ENCODE data around the gene FOXJ1.

FOXJ1 gene

DNA sequence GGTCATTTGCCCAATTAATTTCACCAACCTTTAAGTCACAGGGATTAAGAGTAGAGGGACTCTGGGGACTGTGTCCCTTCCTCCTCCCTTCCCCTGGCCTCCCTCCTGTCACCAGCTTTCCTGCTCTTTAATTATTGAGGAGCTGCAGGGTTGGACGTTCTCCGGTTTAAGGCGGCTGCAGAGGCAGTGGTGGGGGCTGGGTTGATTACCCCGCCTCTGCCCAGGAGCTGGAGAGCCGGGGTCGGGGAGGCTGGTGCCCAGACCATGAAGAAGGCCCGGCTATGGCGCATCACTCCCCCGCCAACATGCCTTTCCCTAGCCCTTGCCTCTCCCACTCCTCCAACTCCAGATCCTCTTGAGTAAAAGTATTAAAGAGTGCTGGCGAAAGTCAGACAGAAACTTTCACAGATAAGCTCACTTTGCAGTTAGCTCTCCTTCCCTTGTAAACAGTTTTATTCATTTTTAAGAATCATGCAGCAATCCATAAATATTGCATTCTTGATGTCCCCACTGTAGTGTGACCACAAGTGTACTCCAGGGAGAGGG is 1.1 kb upstream of the FOXJ1 start:
- H3K4me3 ChIP-seq (ENCODE audit: control insufficient read depth, low read depth, low read length): no peak overlapping the region
- TF ChIP-seq, protein P1, sequence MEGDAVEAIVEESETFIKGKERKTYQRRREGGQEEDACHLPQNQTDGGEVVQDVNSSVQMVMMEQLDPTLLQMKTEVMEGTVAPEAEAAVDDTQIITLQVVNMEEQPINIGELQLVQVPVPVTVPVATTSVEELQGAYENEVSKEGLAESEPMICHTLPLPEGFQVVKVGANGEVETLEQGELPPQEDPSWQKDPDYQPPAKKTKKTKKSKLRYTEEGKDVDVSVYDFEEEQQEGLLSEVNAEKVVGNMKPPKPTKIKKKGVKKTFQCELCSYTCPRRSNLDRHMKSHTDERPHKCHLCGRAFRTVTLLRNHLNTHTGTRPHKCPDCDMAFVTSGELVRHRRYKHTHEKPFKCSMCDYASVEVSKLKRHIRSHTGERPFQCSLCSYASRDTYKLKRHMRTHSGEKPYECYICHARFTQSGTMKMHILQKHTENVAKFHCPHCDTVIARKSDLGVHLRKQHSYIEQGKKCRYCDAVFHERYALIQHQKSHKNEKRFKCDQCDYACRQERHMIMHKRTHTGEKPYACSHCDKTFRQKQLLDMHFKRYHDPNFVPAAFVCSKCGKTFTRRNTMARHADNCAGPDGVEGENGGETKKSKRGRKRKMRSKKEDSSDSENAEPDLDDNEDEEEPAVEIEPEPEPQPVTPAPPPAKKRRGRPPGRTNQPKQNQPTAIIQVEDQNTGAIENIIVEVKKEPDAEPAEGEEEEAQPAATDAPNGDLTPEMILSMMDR (conservative IDR thresholded peaks at IDR 0.05; ENCODE audit: control insufficient read depth, insufficient read depth, low read depth, low read length): no peak
- DNase-seq (ENCODE audit: low read depth): no peak

- DNase-seq (ENCODE audit: low read depth): no peak
- no peak overlapping the region for H3K4me3 ChIP-seq (ENCODE audit: control insufficient read depth, low read depth, low read length)
Observed at GRCh38 chr17:76140661-76141211, 309 bp downstream of the FOXJ1 start.

GRCh38 chr17:76139801-76140660 is 1.0 kb downstream of the FOXJ1 start:
- H3K4me3 ChIP-seq (ENCODE audit: control insufficient read depth, low read depth, low read length): no peak overlapping the region
- peak; percentile 7 for DNase-seq (ENCODE audit: low read depth)
- TF ChIP-seq, protein P1 (conservative IDR thresholded peaks at IDR 0.05; ENCODE audit: control insufficient read depth, insufficient read depth, low read depth, low read length): no peak

More at GRCh38 chr17:76140661-76141211, 309 bp downstream of the FOXJ1 start:
- TF ChIP-seq, protein P1 (conservative IDR thresholded peaks at IDR 0.05; ENCODE audit: control insufficient read depth, insufficient read depth, low read depth, low read length): no peak

- DNase-seq (ENCODE audit: low read depth): no peak
- H3K4me3 ChIP-seq (ENCODE audit: control insufficient read depth, low read depth, low read length): no peak overlapping the region
- TF ChIP-seq, protein P1 (conservative IDR thresholded peaks at IDR 0.05; ENCODE audit: control insufficient read depth, insufficient read depth, low read depth, low read length): no peak
Observed at GRCh38 chr17:76138896-76139752, 1.9 kb downstream of the FOXJ1 start.

DNA sequence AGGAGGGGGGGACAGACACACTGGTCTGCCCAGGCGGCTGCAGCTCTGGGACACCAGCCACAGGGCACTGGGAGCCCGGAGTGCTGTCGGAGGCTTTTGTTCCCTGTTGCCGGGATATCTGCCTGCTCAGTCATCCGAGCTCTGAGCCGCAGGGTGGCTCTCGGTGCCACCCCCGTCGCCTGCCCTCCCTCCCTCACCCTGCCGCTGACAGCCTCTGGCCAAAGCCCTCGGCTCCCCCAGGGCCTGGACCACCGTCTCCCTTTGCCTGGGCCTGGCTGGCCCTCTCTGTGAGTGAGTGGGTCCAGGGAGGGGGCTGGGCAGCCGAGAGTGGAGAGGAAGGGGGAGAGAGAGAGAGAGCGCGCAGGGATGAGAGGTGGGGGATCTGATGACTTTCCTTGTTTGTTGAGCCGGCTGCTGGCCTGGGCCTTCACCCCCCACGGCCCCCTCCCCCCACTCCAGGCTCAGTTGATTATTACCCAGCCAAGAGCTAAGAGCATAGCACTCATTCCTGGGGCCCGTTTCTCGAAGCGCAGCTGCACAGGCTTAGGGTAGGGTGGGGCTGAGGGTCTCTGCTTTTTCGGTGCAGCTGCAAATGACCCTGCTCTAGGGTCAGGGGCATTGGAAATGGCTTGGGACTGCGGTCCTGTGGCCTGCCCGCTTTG is 2.7 kb downstream of the FOXJ1 start:
- no peak overlapping the region for H3K4me3 ChIP-seq (ENCODE audit: control insufficient read depth, low read depth, low read length)
- DNase-seq (ENCODE audit: low read depth): no peak
- TF ChIP-seq, protein P1 (conservative IDR thresholded peaks at IDR 0.05; ENCODE audit: control insufficient read depth, insufficient read depth, low read depth, low read length): no peak

Measured in fibroblast of mammary gland (primary cell).